ENCODE results near the gene STH. TPM values are rescaled to one million over a fixed set of nuclear protein-coding genes. Genes with fewer than 3 reads are reported as not detected.
A peak's percentile ranks its signal among the peaks of the same experiment; 100 is the strongest.
"Not testable (repeated sequence)": the region's sequence is repeated elsewhere in the genome, so short reads cannot be mapped to it uniquely, and the experiment has no call there.

STH gene
- total and polyA plus RNA-seq, 8 donors = 0.38 TPM; not detected in 7

DNA sequence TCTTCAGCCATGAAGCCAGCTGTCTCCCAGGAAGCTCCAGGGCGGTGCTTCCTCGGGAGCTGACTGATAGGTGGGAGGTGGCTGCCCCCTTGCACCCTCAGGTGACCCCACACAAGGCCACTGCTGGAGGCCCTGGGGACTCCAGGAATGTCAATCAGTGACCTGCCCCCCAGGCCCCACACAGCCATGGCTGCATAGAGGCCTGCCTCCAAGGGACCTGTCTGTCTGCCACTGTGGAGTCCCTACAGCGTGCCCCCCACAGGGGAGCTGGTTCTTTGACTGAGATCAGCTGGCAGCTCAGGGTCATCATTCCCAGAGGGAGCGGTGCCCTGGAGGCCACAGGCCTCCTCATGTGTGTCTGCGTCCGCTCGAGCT is 14.1 kb downstream of the STH start:
- no peaks in the 10 kb centered on the region for H3K9me3 ChIP-seq
- H3K27me3 ChIP-seq = peaks cover 0 to 4% of the 10 kb centered on the region in 2 donors
- intact Hi-C loops (cut with DNase I) = no loop called here
- TF ChIP-seq, protein P1, sequence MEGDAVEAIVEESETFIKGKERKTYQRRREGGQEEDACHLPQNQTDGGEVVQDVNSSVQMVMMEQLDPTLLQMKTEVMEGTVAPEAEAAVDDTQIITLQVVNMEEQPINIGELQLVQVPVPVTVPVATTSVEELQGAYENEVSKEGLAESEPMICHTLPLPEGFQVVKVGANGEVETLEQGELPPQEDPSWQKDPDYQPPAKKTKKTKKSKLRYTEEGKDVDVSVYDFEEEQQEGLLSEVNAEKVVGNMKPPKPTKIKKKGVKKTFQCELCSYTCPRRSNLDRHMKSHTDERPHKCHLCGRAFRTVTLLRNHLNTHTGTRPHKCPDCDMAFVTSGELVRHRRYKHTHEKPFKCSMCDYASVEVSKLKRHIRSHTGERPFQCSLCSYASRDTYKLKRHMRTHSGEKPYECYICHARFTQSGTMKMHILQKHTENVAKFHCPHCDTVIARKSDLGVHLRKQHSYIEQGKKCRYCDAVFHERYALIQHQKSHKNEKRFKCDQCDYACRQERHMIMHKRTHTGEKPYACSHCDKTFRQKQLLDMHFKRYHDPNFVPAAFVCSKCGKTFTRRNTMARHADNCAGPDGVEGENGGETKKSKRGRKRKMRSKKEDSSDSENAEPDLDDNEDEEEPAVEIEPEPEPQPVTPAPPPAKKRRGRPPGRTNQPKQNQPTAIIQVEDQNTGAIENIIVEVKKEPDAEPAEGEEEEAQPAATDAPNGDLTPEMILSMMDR (IDR thresholded peaks at IDR 0.05) = no peak
- no peak overlapping the region for H3K4me3 ChIP-seq
- DNase-seq = no peak
- no peaks in the 10 kb centered on the region for H3K36me3 ChIP-seq
- no peaks in the 10 kb centered on the region for H3K4me1 ChIP-seq
- no peak overlapping the region for H3K27ac ChIP-seq
- ATAC-seq = no peak

DNA sequence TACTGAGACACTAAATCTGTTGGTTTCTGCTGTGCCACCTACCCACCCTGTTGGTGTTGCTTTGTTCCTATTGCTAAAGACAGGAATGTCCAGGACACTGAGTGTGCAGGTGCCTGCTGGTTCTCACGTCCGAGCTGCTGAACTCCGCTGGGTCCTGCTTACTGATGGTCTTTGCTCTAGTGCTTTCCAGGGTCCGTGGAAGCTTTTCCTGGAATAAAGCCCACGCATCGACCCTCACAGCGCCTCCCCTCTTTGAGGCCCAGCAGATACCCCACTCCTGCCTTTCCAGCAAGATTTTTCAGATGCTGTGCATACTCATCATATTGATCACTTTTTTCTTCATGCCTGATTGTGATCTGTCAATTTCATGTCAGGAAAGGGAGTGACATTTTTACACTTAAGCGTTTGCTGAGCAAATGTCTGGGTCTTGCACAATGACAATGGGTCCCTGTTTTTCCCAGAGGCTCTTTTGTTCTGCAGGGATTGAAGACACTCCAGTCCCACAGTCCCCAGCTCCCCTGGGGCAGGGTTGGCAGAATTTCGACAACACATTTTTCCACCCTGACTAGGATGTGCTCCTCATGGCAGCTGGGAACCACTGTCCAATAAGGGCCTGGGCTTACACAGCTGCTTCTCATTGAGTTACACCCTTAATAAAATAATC is 14.6 kb downstream of the STH start:
- Histone ChIP-seq H3K27me3 (peaks cover 0 to 4% of the 10 kb centered on the region in 2 donors), H3K27ac (no peak overlapping the region), H3K9me3 (no peaks in the 10 kb centered on the region), H3K4me1 (no peaks in the 10 kb centered on the region), H3K36me3 (no peaks in the 10 kb centered on the region), H3K4me3 (no peak overlapping the region)
- TF ChIP-seq, protein P1 (IDR thresholded peaks at IDR 0.05) = no peak
- DNase-seq (peak in 1 of 4 donors; percentile 32), ATAC-seq (no peak)
- intact Hi-C loops (cut with DNase I) = no loop called here

DNA sequence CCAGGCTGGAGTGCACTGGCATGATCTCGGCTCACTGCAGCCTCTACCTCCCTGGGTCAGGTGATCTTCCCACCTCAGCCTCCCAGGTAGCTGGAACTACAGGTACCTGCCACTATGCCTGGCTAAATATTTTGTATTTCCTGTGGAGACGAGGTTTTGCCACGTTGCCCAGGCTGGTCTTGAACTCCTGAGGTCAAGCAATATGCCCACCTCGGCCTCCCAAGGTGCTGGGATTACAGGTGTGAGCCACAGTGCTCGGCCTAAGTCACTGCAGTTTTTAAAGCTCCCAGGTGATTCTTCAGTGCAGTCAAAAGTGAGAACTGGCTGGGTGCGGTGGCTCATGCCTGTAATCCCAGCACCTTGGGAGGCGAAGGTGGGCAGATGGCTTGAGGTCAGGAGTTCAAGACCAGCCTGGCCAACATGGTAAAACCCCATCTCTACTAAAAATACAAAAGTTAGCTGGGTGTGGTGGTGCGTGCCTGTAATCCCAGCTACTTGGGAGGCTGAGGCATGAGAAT is 20.4 kb downstream of the STH start:
- DNase-seq; H3K4me1 ChIP-seq; ATAC-seq; H3K9me3 ChIP-seq; H3K4me3 ChIP-seq; intact Hi-C loops (cut with DNase I); H3K27me3 ChIP-seq: not testable (repeated sequence)
- H3K27ac ChIP-seq = peak overlapping the region in 1 of 2 donors; percentile 45
- H3K36me3 ChIP-seq = peaks cover 0 to 10% of the 10 kb centered on the region in 2 donors

DNA sequence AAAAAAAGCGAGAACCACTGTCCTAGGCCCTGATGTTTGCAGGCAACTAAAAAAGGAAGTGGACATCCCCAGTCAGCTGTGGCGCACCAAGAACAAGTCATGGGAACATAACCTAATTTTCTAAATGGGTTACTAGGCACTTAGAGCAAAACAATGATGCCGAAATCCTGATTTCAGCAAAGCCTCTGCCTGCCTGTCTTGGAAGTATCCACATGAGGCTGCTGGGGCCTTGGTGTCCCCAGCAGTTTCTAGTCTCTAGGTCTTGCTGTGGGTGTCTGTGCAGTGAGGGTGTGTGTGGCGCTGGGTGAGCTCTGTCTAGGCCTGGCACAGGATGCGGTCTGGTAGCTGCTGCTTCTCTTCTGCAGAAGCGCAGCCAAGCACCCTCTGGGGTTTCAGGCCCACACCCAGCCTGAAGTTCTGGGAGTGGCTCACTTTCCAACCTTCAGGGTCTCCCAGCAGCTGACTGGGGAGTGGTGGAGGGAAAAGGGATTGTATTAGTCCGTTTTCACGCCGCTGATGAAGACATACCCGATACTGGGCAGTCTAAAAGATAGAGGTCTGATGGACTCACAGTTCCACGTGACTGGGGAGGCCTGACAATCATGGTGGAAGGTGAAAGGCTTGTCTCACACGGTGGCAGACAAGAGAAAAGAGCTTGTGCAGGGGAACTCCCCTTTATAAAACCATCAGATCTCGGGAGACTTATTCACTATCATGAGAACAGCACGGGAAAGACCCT is 21.1 kb downstream of the STH start:
- no peaks in the 10 kb centered on the region for H3K9me3 ChIP-seq
- TF ChIP-seq, protein P1 (IDR thresholded peaks at IDR 0.05) = no peak
- H3K4me1 ChIP-seq = no peaks in the 10 kb centered on the region
- H3K4me3 ChIP-seq = no peak overlapping the region
- peak overlapping the region in 1 of 2 donors; percentile 45 for H3K27ac ChIP-seq
- intact Hi-C loops (cut with DNase I) = no loop called here
- peaks cover 0 to 17% of the 10 kb centered on the region in 2 donors for H3K36me3 ChIP-seq
- ATAC-seq (peak; percentile 49), DNase-seq (no peak)
- no peaks in the 10 kb centered on the region for H3K27me3 ChIP-seq

DNA sequence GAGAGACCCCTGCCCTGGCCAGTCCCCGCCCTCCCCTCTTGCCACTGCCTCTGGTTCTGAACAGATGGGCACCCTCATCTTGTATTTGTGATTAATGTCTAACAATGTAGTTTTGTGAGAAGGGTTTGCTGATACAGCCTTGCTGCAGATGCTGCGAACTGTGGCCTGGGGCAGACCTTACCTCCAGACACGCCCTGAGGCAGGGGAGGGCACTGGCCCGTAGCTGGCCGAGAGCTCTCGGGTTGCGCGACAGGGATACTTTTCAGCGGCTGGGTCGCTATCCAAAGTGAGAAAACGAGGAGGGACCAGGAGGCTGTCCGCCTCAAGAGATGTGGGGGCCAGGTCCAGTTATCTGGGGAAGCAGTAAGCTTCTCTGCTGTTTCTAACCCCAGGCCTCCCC is 21.9 kb downstream of the STH start:
- Histone ChIP-seq H3K36me3 (peaks cover 0 to 25% of the 10 kb centered on the region in 2 donors), H3K27ac (peak overlapping the region in 1 of 2 donors; percentile 45), H3K9me3 (no peaks in the 10 kb centered on the region), H3K4me1 (peaks cover 0 to 3% of the 10 kb centered on the region in 2 donors), H3K4me3 (no peak overlapping the region), H3K27me3 (no peaks in the 10 kb centered on the region)
- DNase-seq = no peak
- TF ChIP-seq, protein P1 (IDR thresholded peaks at IDR 0.05) = no peak
- intact Hi-C loops (cut with DNase I) = no loop called here
- no peak for ATAC-seq

DNA sequence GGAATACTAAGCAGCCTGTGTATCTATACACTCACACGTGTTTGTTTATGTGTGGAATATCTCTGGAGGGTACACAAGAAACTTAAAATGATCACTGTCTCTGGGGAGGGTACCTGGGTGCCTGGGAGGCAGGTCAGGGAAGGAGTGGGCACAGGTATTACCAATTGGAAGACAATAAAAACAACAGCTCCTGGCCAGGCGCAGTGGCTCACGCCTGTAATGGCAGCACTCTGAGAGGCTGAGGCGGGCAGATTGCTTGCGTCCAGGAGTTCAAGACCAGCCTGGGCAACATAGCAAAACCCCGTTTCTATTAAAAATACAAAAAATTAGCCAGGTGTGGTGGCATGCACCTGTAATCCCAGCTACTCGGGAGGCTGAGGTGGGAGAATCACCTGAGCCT is 24.3 kb downstream of the STH start:
- H3K4me3 ChIP-seq; intact Hi-C loops (cut with DNase I); H3K27me3 ChIP-seq; H3K27ac ChIP-seq; H3K9me3 ChIP-seq; ATAC-seq; DNase-seq: not testable (repeated sequence)
- Histone ChIP-seq H3K36me3 (peaks cover 0 to 40% of the 10 kb centered on the region in 2 donors), H3K4me1 (peaks cover 0 to 22% of the 10 kb centered on the region in 2 donors)
